GM18498 (cell line): ENCODE results near the gene ASTN1.

Experiments used
- ATAC-seq: cut with Tn5 transposase; IDR thresholded peaks from one replicate; pipeline ENCODE4 v1.9.1; 2021; ENCODE audit warnings: mild to moderate bottlenecking, moderate library complexity; ENCODE audit not compliant: unreplicated experiment

ASTN1 gene

GRCh38 chr1:177164380-177165068 is at the start of gene ASTN1:
Gene ASTN1 (minus strand): TSS chr1:177164712. CDS start chr1:177164676, 36 bp downstream.
- no peak for ATAC-seq

GRCh38 chr1:177211231-177211630 is 46.7 kb upstream of the ASTN1 start:
- no peak for ATAC-seq

GRCh38 chr1:177210071-177210470 is 45.6 kb upstream of the ASTN1 start:
- ATAC-seq = no peak

DNA sequence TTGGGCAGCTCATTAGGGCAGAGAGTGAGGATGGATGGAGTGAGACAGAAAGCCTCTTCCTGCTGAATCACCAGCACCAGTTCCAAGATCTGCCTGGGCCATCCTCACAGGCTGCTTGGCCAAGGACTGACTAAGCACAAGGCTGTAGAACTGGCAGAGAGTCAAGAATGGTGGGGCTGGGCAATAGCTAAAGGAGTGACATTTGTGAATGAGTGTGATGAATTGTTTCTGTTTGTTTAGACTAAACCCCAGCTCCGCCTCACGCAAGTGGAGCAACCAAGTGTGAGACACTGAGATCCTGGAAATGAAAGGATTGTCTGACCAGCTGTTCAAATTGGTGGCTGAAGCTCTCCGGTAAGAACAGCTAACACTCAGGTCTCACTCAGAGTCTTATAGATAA is 44.8 kb upstream of the ASTN1 start:
- ATAC-seq = no peak

DNA sequence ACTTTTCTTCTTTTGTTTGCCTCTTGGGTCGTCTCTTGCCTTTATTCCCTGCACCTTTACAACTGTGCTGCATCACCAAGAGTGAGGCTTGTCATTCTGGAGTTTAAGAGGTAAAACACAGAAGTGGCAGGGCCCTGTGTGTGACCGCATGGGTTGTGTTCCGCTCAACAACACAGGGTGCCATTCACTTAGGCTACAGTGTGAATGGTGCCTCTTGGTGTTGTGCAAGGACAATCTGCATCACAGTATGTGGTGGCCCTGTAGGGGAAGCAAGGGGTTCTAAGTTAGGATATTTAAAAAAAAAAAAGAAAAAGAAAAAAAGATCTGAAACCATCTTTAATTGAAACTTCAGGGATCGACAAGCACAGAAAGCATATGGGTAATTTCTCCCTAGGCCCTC is 44.4 kb upstream of the ASTN1 start:
- ATAC-seq = no peak

- ATAC-seq = no peak
These were observed 42.4 kb upstream of the ASTN1 start for GRCh38 chr1:177206831-177207355.

DNA sequence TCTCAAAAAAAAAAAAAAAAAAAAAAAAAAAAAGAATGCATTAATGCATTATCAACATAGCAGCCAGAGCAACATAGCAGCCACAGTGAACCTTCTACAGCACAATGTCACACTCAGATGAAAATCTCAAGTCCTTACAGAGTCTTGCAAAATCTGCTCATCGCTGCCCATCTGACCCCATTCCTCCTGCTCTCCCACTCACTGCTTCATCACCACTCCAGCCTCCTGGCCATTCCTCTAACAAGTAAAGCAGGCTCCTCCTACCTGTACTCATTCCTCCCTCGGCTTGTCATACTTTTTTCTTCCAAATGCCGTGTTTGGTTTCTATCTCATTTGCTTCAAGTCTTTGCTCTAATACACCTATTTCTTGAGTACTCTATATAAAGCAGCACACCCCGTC is 35.8 kb upstream of the ASTN1 start:
- ATAC-seq = no peak

- ATAC-seq = no peak
These were observed 33.7 kb upstream of the ASTN1 start for GRCh38 chr1:177198243-177198642.

- ATAC-seq = no peak
These were observed 25.9 kb upstream of the ASTN1 start for GRCh38 chr1:177190308-177190970.

- ATAC-seq = no peak
These were observed 22.1 kb upstream of the ASTN1 start for GRCh38 chr1:177186639-177187038.

GRCh38 chr1:177185209-177185608 is 20.7 kb upstream of the ASTN1 start:
- no peak for ATAC-seq

DNA sequence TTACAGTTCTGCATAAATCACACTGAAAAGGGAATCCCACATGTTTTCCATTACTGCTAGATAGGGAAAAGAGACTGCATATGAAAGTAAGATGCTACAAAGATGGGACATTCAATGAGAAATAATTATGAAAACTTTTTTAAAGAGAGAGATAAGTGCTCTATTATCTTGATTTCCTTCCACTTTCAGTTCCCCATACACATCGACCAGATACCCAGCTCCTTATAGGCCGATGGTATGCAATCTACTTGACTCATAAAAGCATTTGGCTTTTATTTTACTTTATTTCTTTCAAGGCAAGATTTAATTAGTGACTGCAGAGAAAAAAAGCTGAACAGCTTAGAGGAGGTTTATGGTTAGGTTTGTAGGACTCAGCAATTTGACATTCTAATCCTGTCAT is 19.3 kb upstream of the ASTN1 start:
- no peak for ATAC-seq

DNA sequence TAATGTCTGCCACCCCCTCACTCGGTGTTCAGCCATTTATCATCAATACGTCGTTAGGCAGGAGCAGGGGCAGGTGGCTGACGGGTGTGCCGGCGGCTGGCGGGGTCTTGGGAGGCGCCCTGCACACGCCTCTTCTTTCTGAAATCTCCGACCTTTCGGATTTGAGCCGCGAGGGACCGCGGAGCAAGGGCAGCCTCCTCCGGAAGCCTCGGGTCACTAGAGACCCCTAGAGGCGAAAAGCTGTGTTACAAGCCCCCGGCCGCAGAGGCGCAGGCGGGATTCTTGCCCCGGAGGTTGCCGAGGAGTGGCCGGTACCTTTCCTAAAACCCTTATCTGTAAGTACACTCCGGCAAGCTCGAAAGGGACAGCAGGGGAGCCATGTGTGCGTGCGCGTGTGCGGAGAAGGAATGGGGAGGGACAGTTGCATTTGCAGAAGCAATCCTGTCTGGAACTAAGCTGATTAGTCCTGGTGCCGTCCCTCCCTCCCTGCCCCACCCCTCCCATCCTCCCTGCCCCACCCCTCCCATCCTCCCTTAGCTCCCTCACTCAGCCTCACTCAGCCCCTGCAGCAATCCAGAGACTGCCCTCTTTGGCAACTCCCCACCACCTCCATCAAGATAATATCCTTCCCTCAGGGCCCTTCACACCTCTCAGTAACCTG is 17.2 kb upstream of the ASTN1 start:
- peak; percentile 93 for ATAC-seq

DNA sequence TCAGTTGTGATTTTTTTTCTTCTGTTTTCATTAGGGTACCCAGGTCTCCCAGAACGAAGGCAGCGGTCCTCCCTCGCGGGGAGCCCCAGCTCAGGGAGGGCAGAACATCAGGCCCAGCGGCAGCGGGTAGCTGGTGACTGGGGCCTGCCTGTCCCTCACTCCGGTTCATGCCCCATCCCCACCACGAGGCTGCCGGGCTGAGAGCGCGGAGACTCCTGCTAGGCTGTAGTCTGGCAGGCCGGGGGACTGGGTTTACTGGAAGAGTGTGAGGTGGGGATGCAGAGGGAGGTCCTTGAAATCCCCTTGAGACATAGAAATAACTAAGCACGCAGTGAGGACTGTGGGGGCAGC is 16.7 kb upstream of the ASTN1 start:
- ATAC-seq = no peak

GRCh38 chr1:177174921-177175634 is 10.6 kb upstream of the ASTN1 start:
- no peak for ATAC-seq

DNA sequence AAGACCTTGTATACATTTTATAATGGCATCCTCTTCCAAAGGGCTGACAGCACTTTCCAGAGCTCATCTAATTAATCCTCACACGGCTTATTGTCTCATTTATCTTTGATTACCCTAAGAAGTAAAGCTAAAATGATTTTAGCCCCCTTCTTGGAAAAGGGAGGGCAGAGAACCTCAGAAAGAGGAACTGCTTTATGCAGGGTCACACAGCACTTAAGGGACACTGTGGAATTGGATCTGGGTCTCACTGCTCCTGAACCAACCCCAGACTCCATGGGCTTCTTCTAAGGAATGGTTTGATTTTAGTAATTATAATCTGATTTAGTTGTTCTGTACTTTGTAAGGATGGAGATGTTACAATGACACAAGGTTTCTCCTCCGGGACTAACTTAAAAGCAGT is 9.5 kb upstream of the ASTN1 start:
- no peak for ATAC-seq

GRCh38 chr1:177172866-177173265 is 8.4 kb upstream of the ASTN1 start:
- no peak for ATAC-seq

DNA sequence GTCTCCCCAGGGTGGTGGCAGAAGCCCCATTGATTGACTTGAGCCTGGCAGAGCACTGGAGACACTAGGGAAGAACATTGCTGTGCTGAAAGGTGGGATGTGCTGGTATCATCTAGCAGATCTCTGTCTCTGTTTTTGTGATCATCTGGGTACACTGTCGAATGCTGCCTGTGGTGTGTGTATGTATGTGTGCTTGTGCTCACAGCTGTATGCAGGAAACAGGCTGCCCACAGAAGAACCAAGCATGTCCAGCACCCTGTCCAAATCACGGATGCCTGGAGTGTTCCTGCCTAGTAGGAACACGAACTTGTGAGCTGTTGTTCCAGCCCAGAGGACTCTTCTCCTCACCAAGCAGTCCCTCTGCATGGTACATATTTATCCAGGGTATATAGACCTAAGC is 7.8 kb upstream of the ASTN1 start:
- no peak for ATAC-seq

GRCh38 chr1:177171536-177172123 is 7.1 kb upstream of the ASTN1 start:
- no peak for ATAC-seq

DNA sequence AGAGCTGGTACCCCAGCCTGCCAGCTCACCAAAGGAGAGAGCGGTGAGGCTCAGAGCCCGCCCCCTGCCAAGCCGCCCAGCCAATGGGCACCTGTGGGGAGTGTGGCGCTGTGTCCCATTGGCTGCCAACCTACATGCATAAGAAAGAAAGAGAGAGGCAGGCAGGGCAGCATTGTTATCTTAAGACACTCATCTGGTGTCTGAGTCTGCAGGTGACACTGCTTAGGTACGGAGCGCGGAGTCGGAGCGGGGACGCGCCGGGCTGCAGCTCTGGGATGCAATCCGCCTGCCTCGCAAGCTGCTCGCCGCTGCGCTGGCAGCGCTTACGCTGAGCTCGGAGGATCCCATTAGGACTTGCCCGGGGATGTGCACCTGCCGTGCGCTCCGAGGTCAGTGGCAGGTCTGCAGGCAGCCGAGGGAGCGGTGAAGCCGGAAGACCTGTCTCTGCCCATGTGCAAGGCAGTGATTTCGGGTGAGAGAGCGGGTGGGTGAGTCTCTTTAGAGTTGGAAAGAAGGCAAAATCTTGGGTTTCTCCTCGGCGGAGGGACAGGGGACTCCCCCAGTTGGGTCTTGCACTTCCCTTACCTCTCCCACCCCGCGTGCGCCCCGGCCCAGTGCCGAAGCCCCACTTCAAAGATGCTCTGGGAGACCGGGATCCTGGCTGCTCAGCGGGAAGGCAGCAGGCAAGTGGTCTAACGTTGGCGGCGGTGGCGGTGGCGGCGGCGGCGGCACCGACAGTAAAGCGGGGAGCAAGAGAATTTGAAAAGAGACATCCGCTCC is 6.4 kb upstream of the ASTN1 start, which contains the start of gene BRINP2:
TSS of gene BRINP2 (plus strand) at position 203 of the 780 bp plus-strand sequence. CDS start 58,919 bp downstream, outside the sequence.
- peak; percentile 94 for ATAC-seq
